ENCODE data around the gene SETD3.

SETD3 gene

DNA sequence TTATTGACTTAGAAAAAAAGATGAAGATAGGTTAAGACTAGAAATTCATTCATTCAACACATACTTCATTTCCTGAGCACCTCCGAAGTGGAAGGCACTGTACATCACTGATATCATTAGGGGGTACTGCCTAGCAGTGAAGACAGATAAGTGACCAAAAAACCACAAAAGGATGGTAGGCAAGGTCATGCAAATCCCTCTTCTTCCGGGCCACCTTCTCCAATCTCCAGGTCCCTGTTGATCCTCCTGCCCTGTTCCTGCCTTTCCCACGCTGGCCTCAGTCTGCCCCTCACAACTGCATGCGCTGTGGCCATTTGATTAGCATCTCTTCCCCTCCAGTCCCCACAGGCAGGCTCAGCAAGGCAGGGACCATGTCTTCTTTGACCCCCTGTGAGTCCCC, 60.8 kb downstream of the SETD3 start:
- no peaks in the 10 kb centered on the region for H3K27me3 ChIP-seq (ENCODE audit: insufficient read depth, low read depth)
- H4K20me1 ChIP-seq (ENCODE audit: insufficient read depth), result no peaks in the 10 kb centered on the region
- H3K79me2 ChIP-seq (ENCODE audit: insufficient read depth, low read depth), result no peaks in the 10 kb centered on the region
- H2AFZ ChIP-seq (ENCODE audit: low read depth), result no peak overlapping the region
- no peak overlapping the region for H3K9ac ChIP-seq
- no peak overlapping the region for H3K4me2 ChIP-seq
- H3K27ac ChIP-seq, result no peak overlapping the region
- no peak overlapping the region for H3K4me3 ChIP-seq (IDR thresholded peaks at IDR 0.05; ENCODE audit: insufficient read depth, low read depth, low read length)
- no peaks in the 10 kb centered on the region for H3K36me3 ChIP-seq (ENCODE audit: insufficient read depth)
- TF ChIP-seq, protein P1, sequence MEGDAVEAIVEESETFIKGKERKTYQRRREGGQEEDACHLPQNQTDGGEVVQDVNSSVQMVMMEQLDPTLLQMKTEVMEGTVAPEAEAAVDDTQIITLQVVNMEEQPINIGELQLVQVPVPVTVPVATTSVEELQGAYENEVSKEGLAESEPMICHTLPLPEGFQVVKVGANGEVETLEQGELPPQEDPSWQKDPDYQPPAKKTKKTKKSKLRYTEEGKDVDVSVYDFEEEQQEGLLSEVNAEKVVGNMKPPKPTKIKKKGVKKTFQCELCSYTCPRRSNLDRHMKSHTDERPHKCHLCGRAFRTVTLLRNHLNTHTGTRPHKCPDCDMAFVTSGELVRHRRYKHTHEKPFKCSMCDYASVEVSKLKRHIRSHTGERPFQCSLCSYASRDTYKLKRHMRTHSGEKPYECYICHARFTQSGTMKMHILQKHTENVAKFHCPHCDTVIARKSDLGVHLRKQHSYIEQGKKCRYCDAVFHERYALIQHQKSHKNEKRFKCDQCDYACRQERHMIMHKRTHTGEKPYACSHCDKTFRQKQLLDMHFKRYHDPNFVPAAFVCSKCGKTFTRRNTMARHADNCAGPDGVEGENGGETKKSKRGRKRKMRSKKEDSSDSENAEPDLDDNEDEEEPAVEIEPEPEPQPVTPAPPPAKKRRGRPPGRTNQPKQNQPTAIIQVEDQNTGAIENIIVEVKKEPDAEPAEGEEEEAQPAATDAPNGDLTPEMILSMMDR (conservative IDR thresholded peaks at IDR 0.05; ENCODE audit: low read depth, low read length), result no peak
- peaks cover 24% of the 10 kb centered on the region for H3K4me1 ChIP-seq (ENCODE audit: low read depth, poor library complexity, severe bottlenecking)

DNA sequence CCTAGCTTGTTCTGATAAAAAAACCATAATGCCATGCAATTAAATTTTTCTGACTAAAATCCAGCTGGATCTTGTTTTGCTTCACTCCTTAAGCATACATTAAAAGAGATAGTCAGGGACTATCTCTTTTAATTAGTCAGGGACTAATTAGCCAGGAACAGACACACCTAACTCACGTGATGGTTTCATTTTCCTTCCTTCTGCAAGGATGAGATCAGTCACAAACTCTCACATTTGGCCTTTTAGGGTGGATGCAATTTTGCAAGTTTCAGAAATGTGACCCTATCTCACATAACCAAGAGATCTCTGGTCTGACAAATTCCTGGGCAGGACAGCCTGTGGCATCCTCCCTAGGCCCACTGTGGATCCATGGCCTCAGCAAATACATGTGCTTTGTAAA, 62.4 kb downstream of the SETD3 start:
- Histone ChIP-seq H3K27ac (no peak overlapping the region), H4K20me1 (ENCODE audit: insufficient read depth) (no peaks in the 10 kb centered on the region), H3K27me3 (ENCODE audit: insufficient read depth, low read depth) (no peaks in the 10 kb centered on the region), H2AFZ (ENCODE audit: low read depth) (no peak overlapping the region), H3K4me2 (peak overlapping the region; percentile 9; the same call in 1 of the 2 replicates), H3K36me3 (ENCODE audit: insufficient read depth) (no peaks in the 10 kb centered on the region), H3K9ac (no peak overlapping the region), H3K79me2 (ENCODE audit: insufficient read depth, low read depth) (no peaks in the 10 kb centered on the region), H3K4me1 (ENCODE audit: low read depth, poor library complexity, severe bottlenecking) (peaks cover 24% of the 10 kb centered on the region), H3K4me3 (IDR thresholded peaks at IDR 0.05; ENCODE audit: insufficient read depth, low read depth, low read length) (no peak overlapping the region)
- TF ChIP-seq, protein P1 (conservative IDR thresholded peaks at IDR 0.05; ENCODE audit: low read depth, low read length), result no peak

DNA sequence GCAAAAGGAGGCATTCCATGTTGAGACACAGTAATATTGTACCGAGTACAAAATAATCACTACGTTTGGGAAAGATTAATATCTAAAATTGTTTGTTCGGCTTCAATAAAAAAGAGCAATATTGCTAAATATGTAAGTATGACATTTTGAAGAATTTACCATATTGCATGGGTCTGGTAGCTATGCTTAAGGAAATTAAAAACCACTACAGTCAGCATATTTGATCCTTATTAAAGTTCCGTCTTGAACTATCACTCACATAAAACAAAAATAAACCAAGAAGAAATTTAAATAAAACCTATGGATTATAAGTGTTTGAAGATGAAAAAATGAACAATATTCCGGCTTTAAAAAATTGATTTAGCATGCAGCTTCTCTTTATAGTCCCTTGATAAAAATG, 63.8 kb downstream of the SETD3 start:
- H3K4me3 ChIP-seq (IDR thresholded peaks at IDR 0.05; ENCODE audit: insufficient read depth, low read depth, low read length), result no peak overlapping the region
- H4K20me1 ChIP-seq (ENCODE audit: insufficient read depth), result no peaks in the 10 kb centered on the region
- peaks cover 24% of the 10 kb centered on the region for H3K4me1 ChIP-seq (ENCODE audit: low read depth, poor library complexity, severe bottlenecking)
- no peak overlapping the region for H2AFZ ChIP-seq (ENCODE audit: low read depth)
- no peak overlapping the region for H3K4me2 ChIP-seq
- no peaks in the 10 kb centered on the region for H3K79me2 ChIP-seq (ENCODE audit: insufficient read depth, low read depth)
- no peaks in the 10 kb centered on the region for H3K36me3 ChIP-seq (ENCODE audit: insufficient read depth)
- no peak overlapping the region for H3K9ac ChIP-seq
- no peak overlapping the region for H3K27ac ChIP-seq
- TF ChIP-seq, protein P1 (conservative IDR thresholded peaks at IDR 0.05; ENCODE audit: low read depth, low read length), result no peak
- no peaks in the 10 kb centered on the region for H3K27me3 ChIP-seq (ENCODE audit: insufficient read depth, low read depth)

DNA sequence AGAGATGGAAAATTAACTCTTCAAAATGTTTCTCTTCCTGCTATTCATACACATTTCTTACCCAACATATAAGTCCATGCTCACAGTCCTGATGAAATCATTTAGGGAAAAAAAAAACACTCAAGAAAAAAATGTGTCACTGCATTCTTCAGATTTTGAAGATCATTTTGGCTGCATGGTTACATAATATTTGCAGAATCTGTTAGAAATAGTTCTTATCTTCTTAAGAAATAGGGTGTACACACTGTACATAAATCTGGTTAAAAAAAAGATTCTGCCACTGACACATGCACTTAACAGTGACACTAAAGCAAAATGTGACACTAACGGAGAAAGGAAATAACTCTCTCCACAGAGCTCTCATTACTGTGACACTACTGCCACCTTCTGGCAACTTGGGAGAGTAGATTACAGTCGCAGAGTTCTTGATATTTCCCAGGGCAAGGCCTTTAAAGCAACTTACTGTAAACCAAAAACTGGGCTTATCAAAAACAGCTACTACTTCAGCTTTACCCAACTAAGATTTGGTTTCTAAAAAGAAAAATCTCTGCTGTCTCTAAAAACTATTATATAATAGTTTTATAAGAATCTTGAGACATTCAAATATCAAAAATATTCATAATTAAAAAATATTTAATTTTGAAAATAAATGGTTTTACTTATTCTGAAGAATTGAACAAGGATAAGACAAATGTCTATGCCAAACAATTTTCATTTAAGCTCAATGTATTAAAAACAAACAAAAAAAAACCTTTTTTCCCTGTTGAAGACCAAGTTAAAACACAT, 65.0 kb downstream of the SETD3 start:
- TF ChIP-seq, protein P1 (conservative IDR thresholded peaks at IDR 0.05; ENCODE audit: low read depth, low read length), result peak; percentile 84
- peak overlapping the region; percentile 19 for H3K4me2 ChIP-seq
- no peaks in the 10 kb centered on the region for H3K79me2 ChIP-seq (ENCODE audit: insufficient read depth, low read depth)
- H3K27me3 ChIP-seq (ENCODE audit: insufficient read depth, low read depth), result no peaks in the 10 kb centered on the region
- no peak overlapping the region for H2AFZ ChIP-seq (ENCODE audit: low read depth)
- no peak overlapping the region for H3K9ac ChIP-seq
- H3K27ac ChIP-seq, result no peak overlapping the region
- no peak overlapping the region for H3K4me3 ChIP-seq (IDR thresholded peaks at IDR 0.05; ENCODE audit: insufficient read depth, low read depth, low read length)
- H3K4me1 ChIP-seq (ENCODE audit: low read depth, poor library complexity, severe bottlenecking), result peaks cover 24% of the 10 kb centered on the region
- H3K36me3 ChIP-seq (ENCODE audit: insufficient read depth), result no peaks in the 10 kb centered on the region
- H4K20me1 ChIP-seq (ENCODE audit: insufficient read depth), result no peaks in the 10 kb centered on the region

All from KMS-11 (cell line).